H9 (cell line): ENCODE results near the gene SLC24A4. TPM values are rescaled to one million over a fixed set of nuclear protein-coding genes. Genes with fewer than 3 reads are reported as not detected.

ENCODE experiments used
- DNase-seq: peaks from one replicate; pipeline ENCODE4 v3.0.0-alpha.2; 2017
- H2AFZ ChIP-seq: one replicate; pipeline ENCODE4 v1.6.1; 2013; ENCODE audit warnings: mild to moderate bottlenecking, low read length, control low read depth, moderate library complexity
- H2AK5ac ChIP-seq: 2 replicates; pipeline ENCODE4 v1.6.1; 2013; ENCODE audit warnings: low read length, control low read depth, mixed read lengths; ENCODE audit not compliant: insufficient read length
- H2BK120ac ChIP-seq: one replicate; pipeline ENCODE4 v1.6.1; 2013; ENCODE audit warnings: low read depth, mild to moderate bottlenecking, low read length, control low read depth, inconsistent platforms; ENCODE audit not compliant: poor library complexity, severe bottlenecking
- H2BK12ac ChIP-seq: 2 replicates; pipeline ENCODE4 v1.6.1; 2013; ENCODE audit warnings: low read length, control low read depth, mixed read lengths, low read depth; ENCODE audit not compliant: insufficient read length
- H2BK15ac ChIP-seq: 2 replicates; pipeline ENCODE4 v1.6.1; 2013; ENCODE audit warnings: low read depth, low read length, control low read depth
- H2BK20ac ChIP-seq: one replicate; pipeline ENCODE4 v1.6.1; 2013; ENCODE audit warnings: low read depth, mild to moderate bottlenecking, low read length, control low read depth, inconsistent platforms; ENCODE audit not compliant: poor library complexity, severe bottlenecking
- H2BK5ac ChIP-seq: 2 replicates; pipeline ENCODE4 v1.6.1; 2013; ENCODE audit warnings: low read length, control low read depth, mixed read lengths; ENCODE audit not compliant: insufficient read length
- H3K14ac ChIP-seq: 2 replicates; pipeline ENCODE4 v1.6.1; 2013; ENCODE audit warnings: low read length, control low read depth; ENCODE audit not compliant: insufficient read depth
- H3K18ac ChIP-seq: 2 replicates; pipeline ENCODE4 v1.6.1; 2013; ENCODE audit warnings: low read depth, mild to moderate bottlenecking, mixed read lengths, low read length, control low read depth; ENCODE audit not compliant: insufficient read length
- H3K23ac ChIP-seq: 2 replicates; pipeline ENCODE4 v1.6.1; 2013; ENCODE audit warnings: low read length, control low read depth, mixed read lengths, low read depth; ENCODE audit not compliant: insufficient read length
- H3K23me2 ChIP-seq: 2 replicates; pipeline ENCODE4 v1.6.1; 2013; ENCODE audit warnings: low read depth, mild to moderate bottlenecking, mixed read lengths, low read length, control low read depth; ENCODE audit not compliant: insufficient read length, poor library complexity, severe bottlenecking
- H3K27ac ChIP-seq: 2 replicates; pipeline ENCODE4 v1.5.1; 2013; ENCODE audit warnings: low read length, control low read depth, mixed read lengths, low read depth; ENCODE audit not compliant: insufficient read length
- H3K27me3 ChIP-seq: 2 replicates; pipeline ENCODE4 v1.6.1; 2013; ENCODE audit warnings: low read length, control low read depth, inconsistent platforms; ENCODE audit not compliant: insufficient read depth
- H3K4ac ChIP-seq: 2 replicates; pipeline ENCODE4 v1.6.1; 2013; ENCODE audit warnings: low read depth, mild to moderate bottlenecking, control low read depth, inconsistent platforms, low read length, moderate library complexity
- H3K4me1 ChIP-seq: 2 replicates; pipeline ENCODE4 v1.6.1; 2013; ENCODE audit warnings: low read length, control low read depth, inconsistent platforms; ENCODE audit not compliant: insufficient read depth
- H3K4me2 ChIP-seq: 2 replicates; pipeline ENCODE4 v1.6.1; 2013; ENCODE audit warnings: low read length, control low read depth, mixed read lengths; ENCODE audit not compliant: insufficient read length, insufficient read depth
- H3K56ac ChIP-seq: 2 replicates; pipeline ENCODE4 v1.6.1; 2013; ENCODE audit warnings: low read depth, mild to moderate bottlenecking, mixed read lengths, low read length, control low read depth; ENCODE audit not compliant: insufficient read length
- H3K79me1 ChIP-seq: 2 replicates; pipeline ENCODE4 v1.6.1; 2013; ENCODE audit warnings: low read depth, mild to moderate bottlenecking, moderate library complexity, low read length, control low read depth, inconsistent platforms; ENCODE audit not compliant: insufficient read depth, poor library complexity, severe bottlenecking
- H3K79me2 ChIP-seq: 2 replicates; pipeline ENCODE4 v1.6.1; 2013; ENCODE audit warnings: low read length, control low read depth, inconsistent platforms; ENCODE audit not compliant: insufficient read depth
- H3K9ac ChIP-seq: 2 replicates; pipeline ENCODE4 v1.6.1; 2013; ENCODE audit warnings: low read length, control low read depth, mixed read lengths; ENCODE audit not compliant: insufficient read length; ENCODE audit errors: extremely low read depth
- H3K9me3 ChIP-seq: one replicate; pipeline ENCODE4 v1.6.1; 2013; ENCODE audit warnings: low read depth, low read length, inconsistent platforms; ENCODE audit not compliant: control insufficient read depth
- H3T11ph ChIP-seq: one replicate; pipeline ENCODE4 v1.6.1; 2013; ENCODE audit warnings: mild to moderate bottlenecking, low read length, control low read depth, inconsistent platforms
- H4K20me1 ChIP-seq: one replicate; pipeline ENCODE4 v1.6.1; 2013; ENCODE audit not compliant: control insufficient read depth, insufficient read length, insufficient read depth
- H4K5ac ChIP-seq: 2 replicates; pipeline ENCODE4 v1.6.1; 2013; ENCODE audit warnings: low read depth, mild to moderate bottlenecking, mixed read lengths, low read length, control low read depth; ENCODE audit not compliant: insufficient read length
- H4K8ac ChIP-seq: replicated peaks from 2 replicates; pipeline ENCODE4 v1.6.1; 2013; ENCODE audit warnings: low read length, control low read depth, mixed read lengths, low read depth; ENCODE audit not compliant: insufficient read length
- H4K91ac ChIP-seq: 2 replicates; pipeline ENCODE4 v1.6.1; 2013; ENCODE audit warnings: low read depth, mild to moderate bottlenecking, moderate library complexity, mixed read lengths, low read length, control low read depth; ENCODE audit not compliant: insufficient read length
- H3K27ac Mint-ChIP-seq, 3 experiments: 2 replicates in 2 of 3; 3 replicates in 1 of 3; pipeline ENCODE4 v1.8.0; 2020 to 2021; ENCODE audit warnings: mixed read lengths in 3 of 3, mild to moderate bottlenecking in 1 of 3, moderate library complexity in 1 of 3
- H3K27me3 Mint-ChIP-seq: 2 replicates; pipeline ENCODE4 v1.8.0; 2021; ENCODE audit warnings: low read depth, mild to moderate bottlenecking, moderate library complexity, mixed read lengths
- H3K36me3 Mint-ChIP-seq, 3 experiments: 2 replicates in 2 of 3; 3 replicates in 1 of 3; pipeline ENCODE4 v1.8.0; 2020 to 2021; ENCODE audit warnings: low read depth in 3 of 3, mixed read lengths in 3 of 3; ENCODE audit not compliant: insufficient read depth in 1 of 3
- H3K4me1 Mint-ChIP-seq, 2 experiments: 2 replicates each; pipeline ENCODE4 v1.8.0; 2020; ENCODE audit warnings: mixed read lengths in 2 of 2
- H3K4me3 Mint-ChIP-seq, 2 experiments: 2 replicates in 1 of 2; 3 replicates in 1 of 2; pipeline ENCODE4 v1.8.0; 2020 to 2021; ENCODE audit warnings: mild to moderate bottlenecking in 2 of 2, mixed read lengths in 2 of 2, moderate library complexity in 1 of 2
- H3K9me3 Mint-ChIP-seq, 2 experiments: 2 replicates in 1 of 2; 3 replicates in 1 of 2; pipeline ENCODE4 v1.8.0; 2020; ENCODE audit warnings: mild to moderate bottlenecking in 2 of 2, mixed read lengths in 2 of 2, moderate library complexity in 1 of 2
- WGBS: extraction: QIAGEN DNeasy Blood & Tissue Kit; methylation state at CpG from one replicate; pipeline ENCODE4 v1.1.7; 2013; ENCODE audit warnings: missing lambda C conversion rate, low lambda C conversion rate, mixed read lengths; ENCODE audit not compliant: insufficient read length; ENCODE audit errors: extremely low coverage; 5-methylcytosine and 5-hydroxymethylcytosine counted together
- total RNA-seq: library from RNA; stranded (reverse); gene quantifications from 2 replicates; pipeline ENCODE4 v1.2.1, GENCODE V29; 2021
- TF ChIP-seq, protein P1 (sequence below): fragments of 200-600 bp; sonication (generic); conservative IDR thresholded peaks from 3 replicates; pipeline ENCODE4 v1.8.0; 2021; ENCODE audit warnings: antibody characterized with exemption, mild to moderate bottlenecking

The SLC24A4 gene
- total RNA-seq, 1 experiment from 2014 or later, result 0.24 TPM

- Histone ChIP-seq H3K27ac (no peak overlapping the region), H4K20me1 (no peaks in the 10 kb centered on the region), H3K9ac (no peak overlapping the region), H4K8ac (no peak overlapping the region), H3K27me3 (no peaks in the 10 kb centered on the region), H3K4me2 (no peak overlapping the region), H2BK15ac (no peak overlapping the region), H3K4ac (no peak overlapping the region), H2BK20ac (no peak overlapping the region), H4K5ac (no peak overlapping the region), H2AK5ac (no peak overlapping the region), H3K79me1 (no peaks in the 10 kb centered on the region), H3K4me1 (peaks cover 6% of the 10 kb centered on the region; the same call in 1 of the 2 replicates), H3K56ac (no peak overlapping the region), H3T11ph (no peak overlapping the region), H2BK5ac (no peak overlapping the region), H3K79me2 (no peaks in the 10 kb centered on the region), H2AFZ (no peak overlapping the region), H2BK120ac (no peak overlapping the region), H3K9me3 (no peaks in the 10 kb centered on the region), H3K23ac (no peak overlapping the region), H2BK12ac (no peak overlapping the region), H3K23me2 (no peaks in the 10 kb centered on the region), H3K18ac (no peak overlapping the region), H3K14ac (no peak overlapping the region), H4K91ac (no peak overlapping the region)
- Mint-ChIP-seq H3K27me3 (peaks cover 1% of the 10 kb centered on the region), H3K36me3 (peaks cover 5 to 26% (median 19%) of the 10 kb centered on the region in 3 experiments; a peak in 6 of 7 replicates), H3K9me3 (peaks cover 24 to 28% of the 10 kb centered on the region in 2 experiments), H3K4me1 (peaks cover 34 to 35% of the 10 kb centered on the region in 2 experiments), H3K27ac (peak overlapping the region in 1 of 3 experiments; percentile 0; a peak in 1 of 7 replicates), H3K4me3 (no peak overlapping the region; a peak in 1 of 5 replicates)
- WGBS, result no CpG with 5 or more reads among the region's 1 CpG
- no peak for DNase-seq
- TF ChIP-seq, protein P1, sequence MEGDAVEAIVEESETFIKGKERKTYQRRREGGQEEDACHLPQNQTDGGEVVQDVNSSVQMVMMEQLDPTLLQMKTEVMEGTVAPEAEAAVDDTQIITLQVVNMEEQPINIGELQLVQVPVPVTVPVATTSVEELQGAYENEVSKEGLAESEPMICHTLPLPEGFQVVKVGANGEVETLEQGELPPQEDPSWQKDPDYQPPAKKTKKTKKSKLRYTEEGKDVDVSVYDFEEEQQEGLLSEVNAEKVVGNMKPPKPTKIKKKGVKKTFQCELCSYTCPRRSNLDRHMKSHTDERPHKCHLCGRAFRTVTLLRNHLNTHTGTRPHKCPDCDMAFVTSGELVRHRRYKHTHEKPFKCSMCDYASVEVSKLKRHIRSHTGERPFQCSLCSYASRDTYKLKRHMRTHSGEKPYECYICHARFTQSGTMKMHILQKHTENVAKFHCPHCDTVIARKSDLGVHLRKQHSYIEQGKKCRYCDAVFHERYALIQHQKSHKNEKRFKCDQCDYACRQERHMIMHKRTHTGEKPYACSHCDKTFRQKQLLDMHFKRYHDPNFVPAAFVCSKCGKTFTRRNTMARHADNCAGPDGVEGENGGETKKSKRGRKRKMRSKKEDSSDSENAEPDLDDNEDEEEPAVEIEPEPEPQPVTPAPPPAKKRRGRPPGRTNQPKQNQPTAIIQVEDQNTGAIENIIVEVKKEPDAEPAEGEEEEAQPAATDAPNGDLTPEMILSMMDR, result no peak
Measured at GRCh38 chr14:92404421-92404820, 81.5 kb downstream of the SLC24A4 start.
